ENCODE data around the gene MPL.

Gene MPL

DNA sequence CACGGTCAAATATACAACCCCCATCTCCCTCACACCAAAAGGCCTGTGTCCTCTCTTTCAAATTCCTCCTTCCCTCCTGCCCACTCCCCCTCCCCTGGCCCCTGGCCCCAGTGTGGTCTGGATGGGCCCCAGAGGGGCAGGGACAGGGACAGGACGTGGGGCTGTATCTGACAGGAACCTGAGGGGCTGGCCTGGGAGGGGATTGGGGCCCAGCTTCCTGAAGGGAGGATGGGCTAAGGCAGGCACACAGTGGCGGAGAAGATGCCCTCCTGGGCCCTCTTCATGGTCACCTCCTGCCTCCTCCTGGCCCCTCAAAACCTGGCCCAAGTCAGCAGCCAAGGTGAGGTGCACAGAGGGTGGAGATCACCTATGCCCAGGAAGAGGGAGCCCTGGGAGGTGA, at the start of gene MPL:
MPL (plus strand) TSS at position 231 of the 400 bp plus-strand sequence; CDS start at position 262, 31 bp downstream.
- no peak for DNase-seq (ENCODE audit: low read depth in 2 of 2)

DNA sequence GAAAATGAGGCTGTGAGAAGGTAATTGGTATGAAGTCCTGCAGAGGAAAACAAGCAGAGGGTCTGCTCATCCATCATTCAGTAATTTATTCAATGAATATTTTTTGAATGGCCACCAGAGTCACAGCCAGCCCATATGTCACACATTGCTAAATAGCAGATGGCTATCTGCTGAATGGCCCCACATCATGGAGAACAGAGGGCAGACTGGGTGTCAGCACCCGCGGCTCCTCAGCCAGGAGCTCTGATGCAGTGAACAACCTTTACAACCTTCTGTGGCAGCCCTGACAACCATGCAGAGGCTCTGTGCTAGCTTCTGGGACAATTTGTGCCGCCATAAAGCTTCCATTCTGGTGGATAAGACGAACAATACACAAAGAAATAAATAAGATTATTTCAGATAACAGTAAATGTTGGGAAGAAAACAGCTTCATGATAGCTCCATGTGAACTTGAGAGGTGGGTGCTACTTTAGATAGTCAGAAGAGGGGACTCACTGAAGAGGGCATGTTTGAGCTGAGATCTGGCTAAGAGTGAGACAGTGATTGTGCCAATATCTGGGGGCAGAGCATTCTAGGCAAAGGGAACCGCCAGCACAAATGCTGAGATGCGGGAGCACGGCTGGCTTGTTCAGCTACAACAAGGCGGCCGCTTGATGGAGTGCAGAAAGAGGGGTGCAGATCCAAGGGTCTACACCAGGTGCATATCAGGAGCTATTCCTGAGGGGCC, 49.4 kb upstream of the MPL start:
- DNase-seq (ENCODE audit: low read depth in 2 of 2): no peak

DNA sequence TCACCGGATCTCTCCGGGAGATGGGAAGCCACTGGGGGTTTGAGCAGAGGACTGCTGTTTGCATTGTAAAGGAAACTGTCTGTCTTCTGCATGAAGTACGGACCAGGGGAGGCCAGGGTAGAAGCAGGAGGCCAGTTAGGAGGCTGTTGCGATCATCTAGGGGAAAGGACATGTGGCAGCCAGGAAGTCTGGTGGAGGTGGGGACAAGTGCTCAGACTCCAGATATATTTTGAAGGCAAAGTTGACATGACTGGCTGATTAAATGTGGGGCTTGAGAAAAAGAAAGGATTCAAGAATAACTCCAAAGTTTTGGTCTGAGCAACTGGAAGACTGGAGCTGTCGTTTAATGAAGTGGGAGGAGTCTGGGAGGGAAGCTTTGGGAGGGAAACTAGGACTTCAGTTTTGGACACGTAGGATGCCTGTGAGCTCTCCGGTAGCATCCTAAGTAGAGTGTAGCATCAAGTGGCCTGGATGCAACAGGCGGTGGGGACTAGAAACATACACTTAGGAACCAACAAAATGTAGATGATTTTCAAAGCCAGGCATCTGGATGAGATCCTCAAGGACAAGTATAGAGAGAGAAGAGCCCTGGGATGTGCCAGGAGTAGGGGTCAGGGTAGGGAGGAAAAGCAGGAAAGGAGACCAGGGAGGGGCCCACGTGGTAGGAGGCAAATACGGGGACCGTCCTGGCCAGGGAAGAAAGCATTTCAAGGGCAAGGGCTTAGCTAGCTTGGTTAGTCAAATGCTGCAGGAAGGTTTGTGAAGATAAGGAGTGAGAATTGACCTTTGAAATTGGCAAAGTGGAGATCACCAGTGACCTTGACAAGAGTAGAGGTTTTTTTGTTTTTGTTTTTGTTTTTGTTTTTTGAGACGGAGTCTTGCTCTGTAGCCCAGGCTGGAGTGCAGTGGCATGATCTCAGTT, 48.6 kb upstream of the MPL start:
- DNase-seq (ENCODE audit: low read depth in 2 of 2): no peak

DNA sequence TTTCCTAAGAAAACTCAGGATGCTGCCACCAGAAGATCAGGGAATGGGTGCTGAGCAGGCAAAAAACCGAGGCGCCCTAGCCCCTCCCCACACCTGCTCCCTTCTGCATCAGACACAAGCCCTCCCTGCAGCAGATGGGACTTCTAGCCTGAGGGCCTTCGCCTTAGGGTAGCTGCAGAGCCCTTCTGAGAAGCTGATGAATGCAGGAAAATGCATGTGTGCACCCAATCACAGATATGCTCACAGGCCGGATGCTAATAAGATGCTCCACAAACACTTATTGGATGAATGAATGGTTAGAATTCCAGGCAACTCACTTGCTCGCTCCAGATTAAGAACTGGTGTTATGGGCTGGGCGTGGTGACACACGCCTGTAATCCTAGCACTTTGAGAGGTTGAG, 45.4 kb upstream of the MPL start:
- DNase-seq (ENCODE audit: low read depth in 2 of 2): no peak

DNA sequence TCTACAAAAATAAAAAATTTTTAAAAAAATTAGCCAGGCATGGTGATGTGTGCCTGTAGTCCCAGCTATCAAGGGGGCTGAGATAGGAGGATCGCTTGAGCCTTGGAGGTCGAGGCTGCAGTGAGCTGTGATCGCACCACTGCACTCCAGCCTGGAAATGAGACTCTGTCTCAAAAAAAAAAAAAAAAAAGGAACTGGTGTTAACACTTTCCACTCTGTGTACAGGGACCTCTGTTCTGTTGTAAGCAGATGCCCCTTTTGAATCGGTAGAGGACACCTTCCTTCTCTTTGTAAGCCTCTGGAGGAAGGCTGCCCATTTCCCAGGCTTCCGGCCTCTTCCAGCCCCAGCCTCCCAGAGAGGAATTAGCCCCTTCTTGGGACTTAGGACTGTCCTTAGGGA, 44.9 kb upstream of the MPL start:
- no peak for DNase-seq (ENCODE audit: low read depth in 2 of 2)

DNA sequence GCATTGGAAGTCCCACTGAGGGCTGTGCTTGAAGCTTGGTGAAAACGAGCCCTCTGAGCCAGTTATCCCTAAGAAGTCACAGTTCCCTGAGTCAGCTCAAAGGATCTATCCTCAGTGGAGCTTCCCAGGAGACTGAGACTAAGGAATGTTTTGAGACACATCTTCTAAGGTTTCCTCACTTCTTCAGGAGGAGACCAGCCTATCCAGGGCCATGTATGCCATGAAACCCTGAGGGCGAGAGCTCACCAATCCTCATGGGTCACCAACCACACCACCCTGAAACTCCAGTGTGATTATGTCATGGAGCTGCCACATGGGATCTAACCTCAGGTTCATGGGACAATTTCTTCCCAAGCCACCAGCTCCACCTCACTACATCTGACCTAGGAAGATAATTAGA, 44.4 kb upstream of the MPL start:
- no peak for DNase-seq (ENCODE audit: low read depth in 2 of 2)

GRCh38 chr1:43293896-43294760, 43.5 kb upstream of the MPL start:
- no peak for DNase-seq (ENCODE audit: low read depth in 2 of 2)

- no peak for DNase-seq (ENCODE audit: low read depth in 2 of 2)
These were observed 42.9 kb upstream of the MPL start for GRCh38 chr1:43294761-43295160.

DNA sequence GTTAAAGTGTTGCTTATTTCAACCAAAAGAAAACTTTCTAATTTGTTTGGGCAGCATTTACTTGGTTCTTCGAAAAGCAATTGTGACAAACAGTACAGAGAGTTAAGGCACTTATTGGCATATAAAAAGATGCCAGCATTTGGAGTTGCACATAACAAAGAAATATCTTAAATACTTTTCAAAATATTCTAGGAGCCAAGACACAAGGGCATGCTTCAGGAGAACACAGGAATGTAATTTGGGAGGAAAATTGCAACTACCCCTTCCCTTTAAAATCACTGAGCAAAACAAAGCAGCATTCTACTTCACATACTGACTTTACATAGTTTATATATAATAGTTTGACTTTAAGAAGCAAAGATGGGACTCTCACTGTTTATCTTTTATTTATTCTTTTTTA, 41.4 kb upstream of the MPL start:
- DNase-seq (ENCODE audit: low read depth in 2 of 2): no peak

DNA sequence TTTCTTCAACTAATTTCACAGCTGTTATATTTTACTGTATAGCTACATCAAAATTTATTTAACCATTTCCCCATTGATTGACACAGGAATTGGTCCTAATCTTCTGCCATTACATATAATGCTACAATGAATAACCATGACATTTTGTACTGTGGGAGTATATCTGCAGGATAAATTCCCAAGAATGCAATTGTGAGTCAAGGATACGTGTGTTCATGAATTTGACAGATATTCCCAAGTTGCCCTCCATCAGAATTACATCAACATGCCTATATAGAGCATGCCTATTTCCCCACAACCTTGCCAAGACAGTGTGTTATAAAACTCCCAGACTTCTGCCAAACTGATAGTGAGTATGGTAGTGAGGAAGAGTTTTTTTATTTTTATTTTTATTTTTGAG, 39.6 kb upstream of the MPL start:
- no peak for DNase-seq (ENCODE audit: low read depth in 2 of 2)

- no peak for DNase-seq (ENCODE audit: low read depth in 2 of 2)
These were observed 38.5 kb upstream of the MPL start for GRCh38 chr1:43299101-43299500.

- no peak for DNase-seq (ENCODE audit: low read depth in 2 of 2)
These were observed 37.1 kb upstream of the MPL start, which contains the start of gene TIE1 for GRCh38 chr1:43300378-43301094. TSS of gene TIE1 (plus strand) at chr1:43300982. CDS start at chr1:43301072, 90 bp downstream.

GRCh38 chr1:43302201-43302600, 35.4 kb upstream of the MPL start:
- DNase-seq (ENCODE audit: low read depth in 2 of 2): no peak

GRCh38 chr1:43302721-43303470, 34.7 kb upstream of the MPL start:
- DNase-seq (ENCODE audit: low read depth in 2 of 2): no peak

- no peak for DNase-seq (ENCODE audit: low read depth in 2 of 2)
These were observed 33.9 kb upstream of the MPL start for GRCh38 chr1:43303471-43304313.

DNA sequence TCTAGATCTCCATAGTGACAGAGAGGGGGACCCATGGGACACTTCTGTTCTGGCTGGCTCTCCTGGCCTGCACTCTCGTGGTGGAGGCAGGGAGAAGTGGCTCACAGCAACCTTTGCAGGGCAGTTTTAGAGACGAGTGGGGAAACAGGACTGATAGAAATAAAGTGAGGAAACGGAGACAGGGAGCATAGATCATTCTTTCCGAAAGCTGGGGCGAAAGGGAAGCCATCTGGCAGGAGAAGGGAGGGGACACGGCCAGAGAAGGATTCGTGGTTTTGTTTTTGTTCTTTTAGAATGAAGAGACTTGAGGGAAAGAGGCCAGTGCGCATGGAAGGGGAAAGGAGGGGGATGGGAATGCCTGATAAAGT, 33.3 kb upstream of the MPL start:
- no peak for DNase-seq (ENCODE audit: low read depth in 2 of 2)

GRCh38 chr1:43304771-43305300, 32.8 kb upstream of the MPL start:
- DNase-seq (ENCODE audit: low read depth in 2 of 2): no peak

- no peak for DNase-seq (ENCODE audit: low read depth in 2 of 2)
These were observed 32.2 kb upstream of the MPL start for GRCh38 chr1:43305461-43305860.

GRCh38 chr1:43305926-43306687, 31.5 kb upstream of the MPL start:
- no peak for DNase-seq (ENCODE audit: low read depth in 2 of 2)
